Superior temporal gyrus (tissue), 1 donor: ENCODE measurements around the gene CCN5.

ENCODE experiments used
- DNase-seq: peaks from one replicate; pipeline ENCODE4 v3.0.0-alpha.2; 2016; ENCODE audit errors: extremely low spot score

Gene CCN5

DNA sequence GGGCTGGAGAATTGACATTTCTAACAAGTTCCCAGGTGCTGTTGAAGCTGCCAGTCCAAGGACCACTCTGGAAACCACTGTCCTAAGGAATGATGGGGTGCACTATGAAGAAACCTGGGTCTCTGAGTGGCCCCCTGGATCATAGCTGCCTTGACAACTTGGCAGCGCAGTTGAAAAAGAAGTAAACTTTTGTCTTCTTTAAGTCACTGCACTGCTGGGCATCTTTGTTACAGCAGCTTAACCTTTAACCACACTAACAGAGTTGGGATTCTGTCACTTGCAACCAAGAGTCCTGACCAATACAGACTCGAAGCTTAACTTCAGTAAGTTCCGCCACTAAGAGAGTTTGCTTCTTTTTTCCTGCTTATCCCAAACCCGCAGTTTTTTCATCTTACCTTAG is 21.9 kb downstream of the CCN5 start:
- DNase-seq, result no peak

DNA sequence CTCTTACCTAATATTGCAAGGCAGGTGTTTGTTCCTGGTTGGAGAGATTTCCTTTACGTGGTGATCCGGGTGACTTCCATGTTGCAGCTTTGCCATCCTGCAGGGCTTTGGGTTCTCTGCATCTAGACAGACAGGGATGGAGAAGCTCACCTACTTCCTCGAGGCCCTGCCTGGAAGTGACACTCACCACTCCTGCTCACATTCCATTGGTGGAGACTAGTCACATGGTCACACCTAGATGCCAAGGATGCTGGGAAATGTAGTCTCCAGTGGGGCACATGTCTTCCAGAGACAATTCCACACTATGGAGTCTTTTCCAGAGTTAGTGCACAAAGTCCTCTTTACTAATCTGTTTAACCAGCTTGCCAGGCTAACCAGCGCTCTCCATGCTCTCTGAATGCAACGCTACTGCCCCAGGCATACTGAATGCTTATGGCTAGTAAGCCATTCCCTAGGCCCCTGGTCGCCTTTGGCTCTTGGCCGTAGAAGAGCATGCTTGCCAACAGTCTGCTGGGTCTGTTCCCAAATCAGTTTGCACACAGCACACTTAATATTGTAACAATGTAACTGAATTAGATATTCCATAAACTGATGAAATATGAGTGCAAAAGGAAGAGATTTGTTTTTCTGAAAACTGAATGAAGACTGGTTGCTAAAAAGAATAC is 23.8 kb downstream of the CCN5 start:
- peak; percentile 95 for DNase-seq

DNA sequence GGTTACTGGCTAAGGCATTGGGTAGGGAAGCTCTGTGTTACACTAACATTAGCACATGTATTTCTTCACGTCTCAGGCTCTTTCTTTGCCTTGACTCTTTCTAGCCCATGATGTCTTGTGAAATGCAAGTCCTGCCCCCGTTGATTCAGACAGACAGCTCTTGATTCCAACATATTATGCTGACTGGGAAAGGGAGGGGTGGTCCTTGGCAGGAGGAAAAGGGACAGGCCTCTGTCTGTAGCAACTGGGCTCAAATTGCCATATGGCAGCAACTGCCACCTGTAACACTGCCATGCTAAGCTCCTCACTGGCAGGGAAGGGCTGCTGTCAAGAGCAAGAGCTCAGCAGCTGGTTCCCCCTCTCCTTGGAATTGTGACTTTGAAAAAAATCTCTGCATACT is 24.8 kb downstream of the CCN5 start:
- DNase-seq, result no peak

DNA sequence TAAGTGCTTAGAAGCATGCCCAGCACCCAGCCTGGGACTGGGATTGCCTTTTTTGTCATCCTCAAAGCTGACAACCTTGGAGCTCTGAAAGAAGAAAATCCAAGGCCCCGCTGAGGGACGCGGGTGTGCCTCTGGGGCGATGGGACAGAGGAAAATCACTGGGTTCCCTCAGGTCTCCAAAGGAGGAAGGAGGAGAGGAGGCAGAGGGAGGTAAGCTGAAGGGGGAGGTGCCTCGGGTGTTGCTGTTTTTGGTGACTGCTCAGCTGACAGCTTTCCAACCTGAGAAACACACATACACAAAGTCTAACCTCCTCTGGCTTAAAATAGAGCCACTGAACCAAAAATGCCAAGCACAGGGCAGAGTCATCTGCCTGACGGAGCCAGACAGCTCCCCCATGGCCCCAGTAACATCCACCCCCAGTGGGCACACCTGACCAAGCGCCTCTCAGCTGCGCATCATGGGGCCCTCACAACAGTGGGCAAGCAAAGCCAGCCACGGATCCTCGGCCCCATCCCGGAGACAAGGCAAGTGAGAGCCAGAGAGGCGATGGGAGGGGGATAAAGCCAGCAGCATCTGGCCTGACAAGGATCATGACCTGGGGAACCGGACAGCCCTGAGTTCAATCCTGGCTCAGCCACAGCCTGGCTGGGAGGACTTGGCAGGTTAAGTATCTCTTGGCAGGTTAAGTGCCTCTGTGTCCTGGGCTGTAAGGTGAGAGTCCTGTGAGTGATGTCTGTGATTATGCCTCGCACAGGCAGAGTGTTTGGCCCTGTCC is 27.3 kb downstream of the CCN5 start:
- DNase-seq, result peak; percentile 12

DNA sequence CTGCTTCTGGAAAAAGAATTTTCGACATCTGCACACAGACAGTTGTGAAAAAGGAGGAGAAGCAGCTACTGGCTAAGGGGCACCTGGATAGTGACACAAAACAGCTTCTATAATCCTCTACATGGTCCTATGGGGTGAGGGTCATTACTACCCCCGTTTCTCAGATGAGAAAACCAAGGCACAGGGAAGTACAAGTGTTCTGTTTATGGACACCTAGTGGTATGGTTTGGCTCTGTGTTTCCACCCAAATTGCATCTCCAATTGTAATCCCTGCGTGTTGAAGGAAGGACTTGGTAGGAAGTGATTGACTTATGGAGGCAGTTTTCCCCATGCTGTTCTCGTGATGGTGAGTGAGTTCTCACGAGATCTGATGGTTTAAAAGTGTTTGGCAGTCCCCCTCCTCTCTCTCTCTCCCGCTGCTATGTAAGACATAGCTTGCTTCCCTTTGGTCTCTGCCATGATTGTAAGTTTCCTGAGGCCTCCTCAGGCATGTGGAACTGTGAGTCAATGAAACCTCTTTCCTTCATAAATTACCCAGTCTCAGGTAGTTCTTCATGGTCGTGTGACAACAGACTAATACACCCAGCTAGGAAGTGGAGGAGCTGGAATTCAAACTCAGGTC is 28.0 kb downstream of the CCN5 start:
- no peak for DNase-seq

DNA sequence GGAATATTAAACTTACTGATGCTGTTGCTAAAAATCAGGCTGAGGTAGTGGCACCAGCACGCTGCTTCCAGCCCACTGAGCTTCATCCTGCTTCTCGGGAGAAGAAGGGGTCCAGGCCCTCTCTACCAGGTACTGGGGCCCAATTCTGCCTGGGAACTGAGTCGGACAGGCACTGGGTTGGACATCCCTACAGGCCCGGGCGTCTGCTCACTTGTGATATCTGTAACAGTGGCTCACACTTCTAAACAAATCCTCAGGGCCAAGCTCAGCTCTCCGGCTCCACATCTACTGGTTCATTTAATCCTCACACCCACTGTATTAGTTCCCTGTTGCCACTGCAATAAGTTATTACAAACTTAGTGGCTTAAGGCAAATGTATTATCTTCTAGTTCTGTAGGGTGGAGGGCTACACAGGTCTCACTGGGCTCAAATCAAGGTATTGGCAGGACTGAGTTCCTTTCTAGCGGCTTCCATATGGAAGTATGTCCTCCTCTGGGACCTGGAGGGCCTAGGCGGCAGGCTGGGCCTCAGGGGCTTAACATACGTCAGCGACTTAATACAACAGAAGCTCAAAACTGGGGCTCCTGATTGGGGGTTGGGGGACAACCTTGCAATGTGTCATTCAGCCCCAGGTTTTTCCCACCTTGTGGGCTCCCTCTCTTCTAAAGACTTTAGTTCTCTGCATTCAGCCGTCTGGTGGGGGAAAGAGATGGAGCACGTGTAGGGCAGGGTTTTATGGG is 28.9 kb downstream of the CCN5 start:
- no peak for DNase-seq

DNA sequence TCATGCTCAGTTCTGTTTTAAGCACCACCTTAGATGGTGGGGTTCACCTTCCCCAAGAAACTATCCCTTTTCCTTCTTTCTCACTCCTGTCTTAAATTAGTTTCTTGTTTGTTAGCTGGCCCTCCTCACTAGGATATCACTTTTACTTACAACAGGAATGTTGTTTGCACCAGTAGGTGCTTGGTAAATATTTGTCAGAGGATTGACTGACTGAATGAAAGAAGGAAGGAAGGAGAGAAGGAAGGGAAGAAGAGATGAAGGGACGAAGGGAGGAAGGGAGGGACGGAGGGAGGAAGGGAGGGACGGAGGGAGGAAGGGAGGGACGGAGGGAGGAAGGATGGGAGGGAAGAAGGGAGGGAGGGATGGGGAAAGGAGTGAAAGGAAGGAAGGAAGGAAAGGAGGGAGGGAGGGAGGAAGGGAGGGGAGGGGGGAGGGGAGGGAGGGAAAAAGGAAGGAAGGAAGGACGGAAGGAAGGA is 30.0 kb downstream of the CCN5 start:
- DNase-seq, result no peak

DNA sequence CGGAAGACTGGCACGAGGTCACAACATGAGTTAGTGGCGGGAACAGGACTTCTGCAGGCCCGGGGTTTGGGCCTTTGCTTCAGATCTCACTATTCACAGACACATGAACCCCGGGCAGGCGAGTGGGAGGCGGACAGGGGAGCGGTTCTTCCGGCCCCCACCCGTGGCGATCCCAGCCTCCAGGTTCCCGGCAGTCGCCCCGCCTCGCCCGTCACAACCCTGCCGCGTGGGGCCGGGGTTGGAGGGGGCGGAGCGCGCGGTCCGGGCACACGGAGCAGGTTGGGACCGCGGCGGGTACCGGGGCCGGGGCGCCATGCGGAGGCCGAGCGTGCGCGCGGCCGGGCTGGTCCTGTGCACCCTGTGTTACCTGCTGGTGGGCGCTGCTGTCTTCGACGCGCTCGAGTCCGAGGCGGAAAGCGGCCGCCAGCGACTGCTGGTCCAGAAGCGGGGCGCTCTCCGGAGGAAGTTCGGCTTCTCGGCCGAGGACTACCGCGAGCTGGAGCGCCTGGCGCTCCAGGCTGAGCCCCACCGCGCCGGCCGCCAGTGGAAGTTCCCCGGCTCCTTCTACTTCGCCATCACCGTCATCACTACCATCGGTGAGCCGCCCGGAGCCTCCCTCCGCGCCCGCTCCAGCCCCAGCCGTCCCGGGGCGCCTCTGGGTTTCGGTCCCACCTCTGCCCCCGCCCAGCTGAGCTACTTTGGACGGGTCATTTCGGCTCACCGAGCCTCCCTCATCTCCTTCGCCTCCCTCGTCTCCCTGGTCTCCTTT is 30.6 kb downstream of the CCN5 start, which contains the start of gene KCNK15:
Gene KCNK15, plus strand, starts transcription at position 268 of the 769 bp plus-strand sequence. Its CDS starts 46 bp downstream, at position 314.
- DNase-seq, result no peak

DNA sequence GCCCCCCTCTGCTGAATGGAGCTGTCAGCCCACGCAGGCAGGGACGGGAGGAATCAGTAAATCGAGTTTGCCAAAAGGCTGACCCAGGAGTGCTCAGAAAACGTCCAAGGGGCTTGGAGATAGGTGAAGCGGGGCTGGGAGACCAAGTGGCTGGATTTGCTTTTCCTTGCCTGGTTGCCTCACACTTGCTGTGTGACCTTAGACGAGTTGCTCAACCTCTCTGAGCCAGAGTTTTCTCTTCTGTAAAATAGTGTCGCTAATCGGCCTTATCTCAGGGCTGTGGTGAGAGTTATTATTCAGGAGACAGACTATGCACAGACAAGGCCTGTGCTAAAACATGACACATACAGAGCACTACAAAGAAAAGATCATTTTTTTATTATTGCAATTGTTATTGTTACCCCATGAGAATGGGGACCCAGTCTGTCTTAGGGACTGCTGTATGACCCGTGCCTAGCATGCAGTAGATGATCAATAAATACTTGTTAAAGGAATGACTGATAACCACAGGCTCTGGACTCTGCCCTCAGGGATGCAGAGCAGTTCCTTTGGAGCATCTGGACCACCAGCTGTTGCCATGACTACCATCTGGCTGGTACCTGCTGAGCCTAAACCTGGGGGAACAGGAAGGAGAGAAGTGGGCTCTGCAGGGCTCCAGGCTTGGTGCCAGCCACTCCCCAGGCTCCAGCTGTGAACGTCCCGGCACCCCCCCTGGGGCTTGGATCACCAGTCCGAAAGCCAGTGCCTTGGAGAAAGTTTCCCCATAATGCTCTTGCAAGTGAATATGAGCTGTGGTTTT is 31.4 kb downstream of the CCN5 start:
- DNase-seq, result no peak

DNA sequence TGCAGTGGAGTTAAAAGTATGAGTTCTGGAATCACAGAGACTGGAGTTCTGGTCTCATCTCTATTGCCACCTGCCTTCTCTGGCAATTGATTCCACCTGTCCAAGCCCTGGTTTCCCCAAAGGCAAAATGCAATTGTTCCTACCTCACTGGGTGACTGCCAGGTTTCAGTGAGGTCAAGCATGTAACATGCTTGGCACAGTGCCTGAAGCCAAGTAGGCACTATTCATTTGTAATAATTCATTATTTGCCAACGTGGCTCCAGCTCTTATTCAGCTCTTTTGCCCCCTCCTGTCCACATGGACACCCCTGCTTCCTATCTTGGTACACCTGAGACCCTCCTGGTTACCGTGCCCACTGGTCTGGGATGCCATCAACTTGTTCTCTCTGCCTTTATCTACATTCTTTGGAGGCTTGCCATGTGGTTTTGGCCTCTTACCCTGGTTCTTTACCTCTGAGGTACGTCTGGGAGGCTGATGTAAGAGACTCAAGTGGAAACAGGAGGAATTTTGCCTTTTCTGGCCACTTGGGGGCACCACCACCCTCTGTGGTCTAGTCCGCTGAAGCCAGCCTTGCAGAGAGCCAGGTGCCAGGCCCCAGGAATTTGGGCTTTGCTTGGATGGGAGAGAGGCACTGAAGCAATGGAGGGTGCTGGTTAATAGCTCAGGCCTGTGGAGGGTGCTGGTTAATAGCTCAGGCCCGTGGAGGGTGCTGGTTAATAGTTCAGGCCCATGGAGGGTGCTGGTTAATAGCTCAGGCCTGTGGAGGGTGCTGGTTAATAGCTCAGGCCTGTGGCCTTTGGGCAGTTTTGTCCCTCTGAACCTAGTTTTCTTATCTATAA is 32.2 kb downstream of the CCN5 start:
- DNase-seq, result peak; percentile 89

DNA sequence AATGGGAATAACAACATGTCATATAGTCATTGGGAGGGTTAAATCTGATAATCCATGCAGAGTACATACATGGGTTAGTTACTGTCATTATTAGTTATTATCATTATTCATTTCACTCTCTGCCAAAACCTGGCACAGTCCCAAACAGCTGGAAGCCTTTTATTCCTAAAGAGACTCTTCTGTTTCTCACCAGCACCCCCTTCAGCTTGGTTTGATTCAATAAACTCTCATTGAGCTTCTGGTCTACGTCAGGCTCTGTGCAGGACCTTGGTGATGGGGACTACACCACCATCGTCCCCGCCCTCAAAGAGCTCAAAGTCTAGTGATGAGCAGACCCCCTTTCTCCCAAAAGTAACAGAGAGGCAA is 32.8 kb downstream of the CCN5 start:
- DNase-seq, result peak; percentile 33

DNA sequence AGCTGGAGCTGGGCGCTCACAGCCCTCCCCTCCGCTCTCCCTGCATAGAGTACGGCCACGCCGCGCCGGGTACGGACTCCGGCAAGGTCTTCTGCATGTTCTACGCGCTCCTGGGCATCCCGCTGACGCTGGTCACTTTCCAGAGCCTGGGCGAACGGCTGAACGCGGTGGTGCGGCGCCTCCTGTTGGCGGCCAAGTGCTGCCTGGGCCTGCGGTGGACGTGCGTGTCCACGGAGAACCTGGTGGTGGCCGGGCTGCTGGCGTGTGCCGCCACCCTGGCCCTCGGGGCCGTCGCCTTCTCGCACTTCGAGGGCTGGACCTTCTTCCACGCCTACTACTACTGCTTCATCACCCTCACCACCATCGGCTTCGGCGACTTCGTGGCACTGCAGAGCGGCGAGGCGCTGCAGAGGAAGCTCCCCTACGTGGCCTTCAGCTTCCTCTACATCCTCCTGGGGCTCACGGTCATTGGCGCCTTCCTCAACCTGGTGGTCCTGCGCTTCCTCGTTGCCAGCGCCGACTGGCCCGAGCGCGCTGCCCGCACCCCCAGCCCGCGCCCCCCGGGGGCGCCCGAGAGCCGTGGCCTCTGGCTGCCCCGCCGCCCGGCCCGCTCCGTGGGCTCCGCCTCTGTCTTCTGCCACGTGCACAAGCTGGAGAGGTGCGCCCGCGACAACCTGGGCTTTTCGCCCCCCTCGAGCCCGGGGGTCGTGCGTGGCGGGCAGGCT is 35.1 kb downstream of the CCN5 start:
- no peak for DNase-seq

DNA sequence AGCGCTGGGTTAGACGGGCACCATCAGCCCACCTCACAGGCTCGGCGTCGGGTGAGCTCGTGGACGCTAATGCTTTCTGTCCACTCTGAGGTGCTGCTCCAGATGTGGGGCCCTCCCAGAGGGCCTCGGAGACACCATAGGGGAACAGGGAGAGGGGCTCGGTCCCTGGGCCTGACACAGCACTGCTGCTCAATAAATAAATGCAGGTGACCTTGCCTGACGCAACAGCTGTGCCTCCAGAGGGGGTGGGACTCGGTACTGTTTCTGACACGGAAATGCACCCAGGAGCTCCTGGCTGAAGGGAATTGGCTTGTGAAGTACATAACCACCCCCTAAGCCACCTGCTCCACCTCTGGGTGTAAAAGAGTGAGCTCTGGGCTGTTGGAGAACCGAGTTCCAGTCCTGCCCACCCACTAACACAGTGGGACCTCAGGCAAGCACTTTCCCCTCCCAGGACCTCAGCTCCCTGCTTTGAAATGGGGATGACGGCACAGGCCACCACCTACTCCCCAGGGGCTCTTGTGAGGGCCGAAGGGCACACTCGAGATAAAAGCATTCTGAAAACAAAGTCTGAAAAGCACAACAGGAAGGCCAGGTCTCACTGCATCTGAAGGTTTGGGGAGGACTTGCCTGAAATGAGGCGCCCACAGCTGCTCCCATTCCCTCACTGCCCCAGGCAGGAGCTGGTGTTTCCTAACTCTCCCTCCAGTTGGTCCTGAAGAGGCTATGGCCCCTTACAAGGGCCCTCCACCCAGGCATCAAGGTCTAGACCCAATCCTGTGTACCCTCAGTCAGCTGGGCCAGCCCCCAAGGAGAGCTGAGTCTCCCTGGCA is 37.1 kb downstream of the CCN5 start:
- DNase-seq, result no peak

DNA sequence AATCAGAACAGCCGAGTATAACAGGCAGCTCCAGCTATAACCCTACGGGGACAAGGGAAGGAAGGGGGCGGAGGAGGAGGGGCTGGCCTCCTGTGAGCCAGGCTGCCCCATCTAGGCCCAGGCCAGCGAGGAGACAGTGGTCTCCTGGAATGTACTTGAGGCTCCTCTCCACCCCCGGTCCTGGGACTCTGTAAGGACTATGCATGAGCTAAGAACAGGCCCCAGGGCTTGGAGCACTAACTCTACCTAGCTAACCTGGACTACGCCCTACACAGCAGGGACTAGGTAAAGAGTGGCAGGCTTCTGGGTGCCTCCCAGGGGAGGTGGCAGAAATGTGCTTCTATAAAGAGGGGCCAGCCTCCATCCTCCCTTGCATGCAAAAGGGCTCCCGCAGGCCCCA is 39.4 kb downstream of the CCN5 start:
- no peak for DNase-seq

DNA sequence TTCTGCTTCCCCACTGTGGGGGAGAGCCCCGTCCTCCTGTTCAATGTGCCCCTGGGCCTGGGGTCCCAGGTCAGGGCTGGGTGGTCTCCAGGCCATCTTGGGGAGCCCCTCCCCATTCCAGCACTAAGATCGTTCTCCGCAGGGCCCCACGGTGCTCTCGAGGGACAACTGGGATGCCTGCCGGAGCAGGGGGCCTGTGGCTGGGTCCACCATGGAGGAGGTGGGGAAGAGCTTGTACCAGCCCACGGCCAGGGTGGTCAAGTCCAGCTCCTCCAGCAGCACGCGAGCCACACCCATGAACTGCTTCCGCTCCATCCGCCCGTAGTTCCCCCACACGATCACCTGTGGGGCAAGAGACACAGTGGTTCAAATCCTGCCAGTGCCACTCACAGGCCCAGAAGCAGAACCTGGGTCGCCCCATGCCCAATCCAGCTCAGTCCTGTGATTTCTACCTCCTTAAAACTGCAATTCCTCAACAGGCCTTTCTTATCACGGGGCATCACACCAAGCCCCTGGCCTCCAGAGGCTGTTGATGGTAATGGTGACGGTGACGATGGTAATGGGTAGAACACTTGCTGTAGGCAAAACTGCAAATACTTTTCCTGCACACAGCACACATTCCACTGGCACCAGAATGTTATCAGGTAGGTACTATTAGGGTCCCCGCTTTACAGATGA is 41.0 kb downstream of the CCN5 start:
- DNase-seq, result no peak

DNA sequence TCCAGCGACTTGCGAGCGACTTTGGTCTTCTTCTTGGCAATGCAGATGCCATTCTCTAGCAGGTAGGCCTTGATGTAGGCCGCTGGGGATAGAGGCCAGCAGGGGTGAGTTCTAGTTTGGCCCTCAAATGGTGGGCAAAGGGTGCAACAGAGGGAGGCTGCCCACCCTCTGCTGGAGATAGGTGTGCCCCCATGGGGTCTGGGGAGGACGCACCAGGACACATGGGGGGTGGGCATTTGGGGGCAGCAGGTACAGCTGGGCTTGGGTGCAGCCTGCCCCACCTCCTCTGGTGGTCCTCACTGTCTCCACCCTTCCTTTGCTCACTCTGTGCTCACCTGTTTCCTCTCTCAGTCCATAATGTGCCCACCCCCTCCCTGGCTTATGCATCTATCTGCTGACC is 41.8 kb downstream of the CCN5 start:
- no peak for DNase-seq
